HepG2 (cell line): ENCODE results near the gene DUS3L. TPM values are rescaled to one million over a fixed set of nuclear protein-coding genes. Genes with fewer than 3 reads are reported as not detected.

Source experiments
- GABPA ChIP-seq, 2 experiments: IDR thresholded peaks; 2 replicates each; pipeline ENCODE4 v1.6.1; 2011 to 2016; ENCODE audit warnings: low read depth in 2 of 2, low read length in 1 of 2, missing biosample characterization in 1 of 2, missing genetic modification characterization in 1 of 2
- KLF16 ChIP-seq, 2 experiments: sonication (generic) in 1 of 2; formaldehyde crosslinking in 1 of 2; IDR thresholded peaks; 2 replicates each; pipeline versions ENCODE4 v1.6.1 to v1.8.0; 2016 to 2023; ENCODE audit warnings: missing genetic modification reagents in 2 of 2, missing compliant biosample characterization in 1 of 2
- MBD4 ChIP-seq: IDR thresholded peaks from 2 replicates; pipeline ENCODE4 v1.6.1; 2012; ENCODE audit warnings: low read length, inconsistent platforms, borderline replicate concordance
- PCBP2 ChIP-seq: fragments of 200-400 bp; formaldehyde crosslinking; optimal IDR thresholded peaks from 2 replicates; pipeline ENCODE3; 2018; ENCODE audit warnings: low read length, low read depth; ENCODE audit not compliant: poor library complexity, severe bottlenecking
- SAFB2 ChIP-seq: sonication (generic); formaldehyde crosslinking; IDR thresholded peaks from 2 replicates; pipeline ENCODE4 v1.5.1; 2020; ENCODE audit warnings: missing genetic modification reagents, low read depth, mild to moderate bottlenecking, borderline replicate concordance
- ZFP36 ChIP-seq: fragments of 150-350 bp; IDR thresholded peaks from 2 replicates; pipeline ENCODE4 v1.6.1; 2018; ENCODE audit warnings: borderline replicate concordance, low read length, low read depth; ENCODE audit not compliant: partially characterized antibody
- ZNF354B ChIP-seq: sonication (generic); formaldehyde crosslinking; IDR thresholded peaks from 2 replicates; pipeline ENCODE4 v1.8.0; 2022; ENCODE audit warnings: mild to moderate bottlenecking, missing genetic modification reagents
- polyA plus RNA-seq, 8 experiments: library from polyadenylated mRNA; depleted of rRNA in 3 of 8; stranded (reverse) in 7 of 8; unstranded in 1 of 8; fragments of >200 nt; fragmentation: Illumina TruSeq in 4 of 8; extraction: Trizol in 4 of 8; gene quantifications; 2 replicates each; pipeline versions ENCODE4 v1.2.1 to v1.2.3, GENCODE V29; 2011 to 2016; ENCODE audit warnings: low read depth in 4 of 8, missing spikeins in 1 of 8, mixed read lengths in 1 of 8; ENCODE audit not compliant: insufficient read depth in 1 of 8
- total RNA-seq, 5 experiments: library from RNA; depleted of rRNA; stranded (reverse); fragments of >200 nt; fragmentation: Illumina TruSeq; extraction: Trizol; gene quantifications; 2 replicates each; pipeline ENCODE4 v1.2.3, GENCODE V29; 2016; ENCODE audit warnings: low read depth in 1 of 5
- TF ChIP-seq, protein P1 (sequence below): sonication (generic); formaldehyde crosslinking; IDR thresholded peaks from 2 replicates; pipeline ENCODE4 v1.4.0; 2020; ENCODE audit warnings: missing genetic modification reagents
- TF ChIP-seq, protein P2 (sequence below): sonication (generic); formaldehyde crosslinking; IDR thresholded peaks from 2 replicates; pipeline ENCODE4 v1.4.0; 2020; ENCODE audit warnings: mild to moderate bottlenecking, missing genetic modification reagents
- TF ChIP-seq, protein P3 (sequence below): IDR thresholded peaks from 2 replicates; pipeline ENCODE4 v1.6.1; 2016; ENCODE audit warnings: missing genetic modification reagents, missing compliant biosample characterization
- TF ChIP-seq, protein P4 (sequence below): sonication (generic); formaldehyde crosslinking; IDR thresholded peaks from 2 replicates; pipeline ENCODE4 v1.5.0; 2020; ENCODE audit warnings: mild to moderate bottlenecking, low read depth, missing genetic modification reagents, borderline replicate concordance
- TF ChIP-seq, protein P5 (sequence below): sonication (generic); formaldehyde crosslinking; IDR thresholded peaks from 2 replicates; pipeline ENCODE4 v1.4.0; 2020; ENCODE audit warnings: missing genetic modification reagents, borderline replicate concordance

The DUS3L gene
- total and polyA plus RNA-seq, 2 of the 13 experiments (the other 11 are each of a cell fraction or from before 2014, with no cell fraction given), result 13.3 to 25.1 TPM

DNA sequence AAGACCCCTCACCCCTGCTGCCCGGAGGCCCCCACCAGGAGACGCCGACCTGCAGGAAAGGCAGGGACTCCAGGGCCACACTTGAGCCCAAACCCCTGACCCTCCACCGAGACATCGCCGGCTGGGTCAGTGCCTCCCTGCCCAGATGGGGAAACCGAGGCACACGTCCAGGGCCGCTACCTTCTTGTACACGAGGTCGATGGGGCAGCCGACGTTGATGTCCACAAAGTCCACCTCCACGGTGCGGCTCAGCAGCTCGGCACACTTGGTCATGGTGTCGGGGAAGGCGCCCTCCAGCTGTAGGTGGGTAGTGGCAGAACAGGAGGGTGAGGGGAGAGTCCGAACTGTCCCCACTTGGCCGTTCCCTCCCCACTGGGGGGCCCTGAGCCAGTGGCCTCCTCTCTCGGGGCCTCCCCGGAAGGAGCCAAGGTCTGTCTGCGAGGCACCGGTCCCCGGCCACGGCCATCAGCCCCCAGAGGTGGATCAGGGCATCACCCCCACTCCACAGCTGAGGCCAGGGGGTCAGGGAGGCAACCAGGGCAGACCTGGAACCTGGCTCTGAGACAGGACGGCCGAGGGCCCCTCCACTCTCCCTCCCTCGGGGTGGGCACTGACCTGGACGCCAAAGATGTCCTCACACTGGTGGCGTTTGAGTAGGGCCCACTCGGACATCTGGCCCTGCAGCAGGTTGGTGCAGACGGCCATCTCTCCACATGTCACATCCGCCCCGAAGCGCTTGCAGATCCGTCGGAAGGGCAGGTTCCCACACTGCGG lies 3.4 kb downstream of the DUS3L start (continued):
- TF ChIP-seq, protein P1, sequence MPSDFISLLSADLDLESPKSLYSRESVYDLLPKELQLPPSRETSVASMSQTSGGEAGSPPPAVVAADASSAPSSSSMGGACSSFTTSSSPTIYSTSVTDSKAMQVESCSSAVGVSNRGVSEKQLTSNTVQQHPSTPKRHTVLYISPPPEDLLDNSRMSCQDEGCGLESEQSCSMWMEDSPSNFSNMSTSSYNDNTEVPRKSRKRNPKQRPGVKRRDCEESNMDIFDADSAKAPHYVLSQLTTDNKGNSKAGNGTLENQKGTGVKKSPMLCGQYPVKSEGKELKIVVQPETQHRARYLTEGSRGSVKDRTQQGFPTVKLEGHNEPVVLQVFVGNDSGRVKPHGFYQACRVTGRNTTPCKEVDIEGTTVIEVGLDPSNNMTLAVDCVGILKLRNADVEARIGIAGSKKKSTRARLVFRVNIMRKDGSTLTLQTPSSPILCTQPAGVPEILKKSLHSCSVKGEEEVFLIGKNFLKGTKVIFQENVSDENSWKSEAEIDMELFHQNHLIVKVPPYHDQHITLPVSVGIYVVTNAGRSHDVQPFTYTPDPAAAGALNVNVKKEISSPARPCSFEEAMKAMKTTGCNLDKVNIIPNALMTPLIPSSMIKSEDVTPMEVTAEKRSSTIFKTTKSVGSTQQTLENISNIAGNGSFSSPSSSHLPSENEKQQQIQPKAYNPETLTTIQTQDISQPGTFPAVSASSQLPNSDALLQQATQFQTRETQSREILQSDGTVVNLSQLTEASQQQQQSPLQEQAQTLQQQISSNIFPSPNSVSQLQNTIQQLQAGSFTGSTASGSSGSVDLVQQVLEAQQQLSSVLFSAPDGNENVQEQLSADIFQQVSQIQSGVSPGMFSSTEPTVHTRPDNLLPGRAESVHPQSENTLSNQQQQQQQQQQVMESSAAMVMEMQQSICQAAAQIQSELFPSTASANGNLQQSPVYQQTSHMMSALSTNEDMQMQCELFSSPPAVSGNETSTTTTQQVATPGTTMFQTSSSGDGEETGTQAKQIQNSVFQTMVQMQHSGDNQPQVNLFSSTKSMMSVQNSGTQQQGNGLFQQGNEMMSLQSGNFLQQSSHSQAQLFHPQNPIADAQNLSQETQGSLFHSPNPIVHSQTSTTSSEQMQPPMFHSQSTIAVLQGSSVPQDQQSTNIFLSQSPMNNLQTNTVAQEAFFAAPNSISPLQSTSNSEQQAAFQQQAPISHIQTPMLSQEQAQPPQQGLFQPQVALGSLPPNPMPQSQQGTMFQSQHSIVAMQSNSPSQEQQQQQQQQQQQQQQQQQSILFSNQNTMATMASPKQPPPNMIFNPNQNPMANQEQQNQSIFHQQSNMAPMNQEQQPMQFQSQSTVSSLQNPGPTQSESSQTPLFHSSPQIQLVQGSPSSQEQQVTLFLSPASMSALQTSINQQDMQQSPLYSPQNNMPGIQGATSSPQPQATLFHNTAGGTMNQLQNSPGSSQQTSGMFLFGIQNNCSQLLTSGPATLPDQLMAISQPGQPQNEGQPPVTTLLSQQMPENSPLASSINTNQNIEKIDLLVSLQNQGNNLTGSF (CRISPR knock-in tag), result no peak
- TF ChIP-seq, protein P2, sequence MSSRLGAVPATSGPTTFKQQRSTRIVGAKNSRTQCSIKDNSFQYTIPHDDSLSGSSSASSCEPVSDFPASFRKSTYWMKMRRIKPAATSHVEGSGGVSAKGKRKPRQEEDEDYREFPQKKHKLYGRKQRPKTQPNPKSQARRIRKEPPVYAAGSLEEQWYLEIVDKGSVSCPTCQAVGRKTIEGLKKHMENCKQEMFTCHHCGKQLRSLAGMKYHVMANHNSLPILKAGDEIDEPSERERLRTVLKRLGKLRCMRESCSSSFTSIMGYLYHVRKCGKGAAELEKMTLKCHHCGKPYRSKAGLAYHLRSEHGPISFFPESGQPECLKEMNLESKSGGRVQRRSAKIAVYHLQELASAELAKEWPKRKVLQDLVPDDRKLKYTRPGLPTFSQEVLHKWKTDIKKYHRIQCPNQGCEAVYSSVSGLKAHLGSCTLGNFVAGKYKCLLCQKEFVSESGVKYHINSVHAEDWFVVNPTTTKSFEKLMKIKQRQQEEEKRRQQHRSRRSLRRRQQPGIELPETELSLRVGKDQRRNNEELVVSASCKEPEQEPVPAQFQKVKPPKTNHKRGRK (CRISPR knock-in tag), result no peak
- TF ChIP-seq, protein P3, sequence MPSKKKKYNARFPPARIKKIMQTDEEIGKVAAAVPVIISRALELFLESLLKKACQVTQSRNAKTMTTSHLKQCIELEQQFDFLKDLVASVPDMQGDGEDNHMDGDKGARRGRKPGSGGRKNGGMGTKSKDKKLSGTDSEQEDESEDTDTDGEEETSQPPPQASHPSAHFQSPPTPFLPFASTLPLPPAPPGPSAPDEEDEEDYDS (CRISPR knock-in tag), result no peak
- TF ChIP-seq GABPA (IDR thresholded peaks at IDR 0.05; ENCODE audit: low read depth, low read length), result no peak
- TF ChIP-seq GABPA (CRISPR knock-in tag; IDR thresholded peaks at IDR 0.05; ENCODE audit: low read depth), result no peak
- no peak for TF ChIP-seq KLF16 (CRISPR knock-in tag; IDR thresholded peaks at IDR 0.05)
- TF ChIP-seq, protein P4, sequence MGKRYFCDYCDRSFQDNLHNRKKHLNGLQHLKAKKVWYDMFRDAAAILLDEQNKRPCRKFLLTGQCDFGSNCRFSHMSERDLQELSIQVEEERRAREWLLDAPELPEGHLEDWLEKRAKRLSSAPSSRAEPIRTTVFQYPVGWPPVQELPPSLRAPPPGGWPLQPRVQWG (CRISPR knock-in tag), result no peak
- no peak for TF ChIP-seq SAFB2 (CRISPR knock-in tag)
- TF ChIP-seq, protein P5, sequence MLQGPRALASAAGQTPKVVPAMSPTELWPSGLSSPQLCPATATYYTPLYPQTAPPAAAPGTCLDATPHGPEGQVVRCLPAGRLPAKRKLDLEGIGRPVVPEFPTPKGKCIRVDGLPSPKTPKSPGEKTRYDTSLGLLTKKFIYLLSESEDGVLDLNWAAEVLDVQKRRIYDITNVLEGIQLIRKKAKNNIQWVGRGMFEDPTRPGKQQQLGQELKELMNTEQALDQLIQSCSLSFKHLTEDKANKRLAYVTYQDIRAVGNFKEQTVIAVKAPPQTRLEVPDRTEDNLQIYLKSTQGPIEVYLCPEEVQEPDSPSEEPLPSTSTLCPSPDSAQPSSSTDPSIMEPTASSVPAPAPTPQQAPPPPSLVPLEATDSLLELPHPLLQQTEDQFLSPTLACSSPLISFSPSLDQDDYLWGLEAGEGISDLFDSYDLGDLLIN, result no peak
- TF ChIP-seq ZFP36, result no peak
- no peak for TF ChIP-seq ZNF354B
- TF ChIP-seq MBD4, result no peak
- no peak for TF ChIP-seq PCBP2
